Measurements from ENCODE around the gene PYHIN1.

PYHIN1 gene

DNA sequence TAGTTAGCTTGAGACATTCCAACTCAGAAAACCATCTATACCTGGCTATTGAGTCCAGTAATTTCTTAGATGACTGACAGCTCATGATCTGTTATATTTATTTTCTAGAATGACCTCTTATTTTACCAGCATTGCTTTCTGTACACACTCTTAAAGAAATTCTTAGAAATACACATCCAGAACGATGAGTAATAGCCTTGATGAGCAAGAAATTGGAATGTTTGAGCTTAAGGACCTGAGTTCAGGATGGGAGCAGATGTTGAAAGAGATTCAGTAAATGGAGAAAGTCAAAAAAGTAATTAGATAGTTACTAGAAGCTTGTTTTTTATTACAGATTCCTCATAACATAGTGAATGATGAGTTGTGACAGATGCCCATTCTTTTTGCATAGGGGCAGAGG is 11.7 kb downstream of the PYHIN1 start:
- TF ChIP-seq CTCF (IDR thresholded peaks at IDR 0.05; ENCODE audit: low read depth, low read length), result no peak
- Histone ChIP-seq H3K4me3 (ENCODE audit: low read depth, low read length) (no peak overlapping the region), H3K27me3 (ENCODE audit: insufficient read depth, low read depth, severe bottlenecking) (peaks cover 54% of the 10 kb centered on the region), H3K27ac (no peak overlapping the region), H3K36me3 (no peaks in the 10 kb centered on the region), H3K9me3 (ENCODE audit: severe bottlenecking) (peaks cover 4% of the 10 kb centered on the region)
- DNase-seq, result no peak

DNA sequence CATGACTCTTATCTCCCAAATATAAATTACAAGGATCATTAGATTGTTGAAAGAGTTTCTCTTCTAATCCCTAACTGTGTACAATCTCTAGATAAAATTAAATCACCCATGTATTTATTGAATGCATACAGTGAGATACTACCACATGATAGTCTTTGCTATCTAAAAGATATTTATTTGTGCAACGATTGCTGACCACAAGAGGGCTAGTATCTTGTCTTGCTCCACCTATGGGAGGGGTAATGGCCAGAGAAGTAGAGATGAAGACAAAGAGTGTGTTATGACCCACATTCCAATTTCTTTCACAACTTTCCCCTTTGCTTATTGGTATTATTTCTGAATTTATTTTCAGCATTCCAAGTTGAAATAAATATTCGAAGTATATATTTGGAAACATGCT is 13.7 kb downstream of the PYHIN1 start:
- H3K4me3 ChIP-seq (ENCODE audit: low read depth, low read length), result no peak overlapping the region
- TF ChIP-seq CTCF (IDR thresholded peaks at IDR 0.05; ENCODE audit: low read depth, low read length), result no peak
- DNase-seq, result no peak
- H3K27ac ChIP-seq, result no peak overlapping the region
- H3K36me3 ChIP-seq, result no peaks in the 10 kb centered on the region
- H3K9me3 ChIP-seq (ENCODE audit: severe bottlenecking), result peaks cover 12% of the 10 kb centered on the region
- peaks cover 46% of the 10 kb centered on the region for H3K27me3 ChIP-seq (ENCODE audit: insufficient read depth, low read depth, severe bottlenecking)

GRCh38 chr1:158946785-158947184 is 15.4 kb downstream of the PYHIN1 start:
- peaks cover 46% of the 10 kb centered on the region for H3K27me3 ChIP-seq (ENCODE audit: insufficient read depth, low read depth, severe bottlenecking)
- H3K4me3 ChIP-seq (ENCODE audit: low read depth, low read length), result no peak overlapping the region
- no peak overlapping the region for H3K27ac ChIP-seq
- no peak for DNase-seq
- H3K9me3 ChIP-seq (ENCODE audit: severe bottlenecking), result peaks cover 12% of the 10 kb centered on the region
- TF ChIP-seq CTCF (IDR thresholded peaks at IDR 0.05; ENCODE audit: low read depth, low read length), result no peak
- H3K36me3 ChIP-seq, result no peaks in the 10 kb centered on the region

GRCh38 chr1:158951956-158952355 is 20.6 kb downstream of the PYHIN1 start:
- no peak for DNase-seq
- H3K4me3 ChIP-seq (ENCODE audit: low read depth, low read length), result no peak overlapping the region
- H3K27me3 ChIP-seq (ENCODE audit: insufficient read depth, low read depth, severe bottlenecking), result peaks cover 31% of the 10 kb centered on the region
- H3K27ac ChIP-seq, result no peak overlapping the region
- peaks cover 18% of the 10 kb centered on the region for H3K9me3 ChIP-seq (ENCODE audit: severe bottlenecking)
- no peaks in the 10 kb centered on the region for H3K36me3 ChIP-seq
- no peak for TF ChIP-seq CTCF (IDR thresholded peaks at IDR 0.05; ENCODE audit: low read depth, low read length)

DNA sequence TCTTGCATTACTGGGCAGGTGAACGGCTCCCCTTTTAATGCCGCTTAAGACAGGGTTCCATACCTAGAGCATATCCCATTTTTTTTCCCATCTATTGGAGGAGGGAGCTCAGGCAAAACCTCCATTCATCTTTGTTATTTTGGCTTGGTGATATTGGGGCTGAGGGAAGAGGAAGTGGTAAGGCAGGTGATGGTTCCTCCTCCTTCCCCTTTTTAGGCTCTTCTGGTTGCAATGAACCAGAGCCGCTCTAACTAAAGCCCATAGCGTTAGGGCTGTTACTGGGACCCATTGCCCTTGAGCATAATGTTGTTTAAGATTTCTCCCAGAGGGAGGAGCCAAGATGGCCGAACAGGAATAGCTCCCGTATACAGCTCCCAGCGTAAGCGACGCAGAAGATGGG is 21.1 kb downstream of the PYHIN1 start:
- Histone ChIP-seq H3K36me3 (no peaks in the 10 kb centered on the region), H3K27me3 (ENCODE audit: insufficient read depth, low read depth, severe bottlenecking) (peaks cover 31% of the 10 kb centered on the region), H3K4me3 (ENCODE audit: low read depth, low read length) (no peak overlapping the region), H3K9me3 (ENCODE audit: severe bottlenecking) (peaks cover 18% of the 10 kb centered on the region), H3K27ac (no peak overlapping the region)
- no peak for TF ChIP-seq CTCF (IDR thresholded peaks at IDR 0.05; ENCODE audit: low read depth, low read length)
- no peak for DNase-seq

- TF ChIP-seq CTCF (IDR thresholded peaks at IDR 0.05; ENCODE audit: low read depth, low read length), result no peak
- Histone ChIP-seq H3K27me3 (ENCODE audit: insufficient read depth, low read depth, severe bottlenecking) (peaks cover 64% of the 10 kb centered on the region), H3K27ac (no peak overlapping the region), H3K36me3 (no peaks in the 10 kb centered on the region), H3K9me3 (ENCODE audit: severe bottlenecking) (no peaks in the 10 kb centered on the region), H3K4me3 (ENCODE audit: low read depth, low read length) (no peak overlapping the region)
- DNase-seq, result no peak
Measured at GRCh38 chr1:158961178-158961577, 29.8 kb downstream of the PYHIN1 start.

Measured in WERI-Rb-1 (cell line).